Measurements from ENCODE around the gene MRPL58. TPM values are rescaled to one million over a fixed set of nuclear protein-coding genes. Genes with fewer than 3 reads are reported as not detected.
"Not testable (repeated sequence)": the region's sequence is repeated elsewhere in the genome, so short reads cannot be mapped to it uniquely, and the experiment has no call there.

The MRPL58 gene
- polyA plus RNA-seq, 1 donor (not counting 4 experiments of a cell fraction or from before 2014, with no cell fraction given) = 61.1 TPM

DNA sequence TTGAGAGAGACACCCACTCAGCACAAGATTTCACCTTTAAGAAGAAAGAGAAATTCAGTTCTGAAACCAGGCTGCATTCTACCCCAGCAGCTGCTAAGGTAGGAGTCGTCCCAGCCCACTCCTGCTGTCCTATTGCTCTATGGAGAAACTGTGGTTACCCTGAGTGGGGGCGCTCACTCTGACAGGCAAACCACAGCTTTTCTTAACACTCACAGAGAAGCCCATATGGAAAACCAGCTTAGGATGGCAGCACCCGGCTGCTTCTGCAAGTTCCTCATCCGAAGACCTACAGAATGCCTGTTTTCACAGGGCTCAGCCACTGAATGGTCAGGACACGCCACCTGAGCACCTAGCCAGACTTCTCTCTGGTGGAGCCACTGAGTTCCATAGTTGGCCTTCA lies 26.8 kb downstream of the MRPL58 start:
- H3K9me1 ChIP-seq (ENCODE audit: control insufficient read depth, extremely low read depth, insufficient read depth, low read length) = no peaks in the 10 kb centered on the region
- no peaks in the 10 kb centered on the region for H4K20me1 ChIP-seq (ENCODE audit: control insufficient read depth, extremely low read depth, insufficient read depth, low read length)
- no peak overlapping the region for H3K9ac ChIP-seq (ENCODE audit: control insufficient read depth, extremely low read depth, insufficient read depth, low read length)
- FAIRE-seq = no peak
- DNase-seq (ENCODE audit: low read depth, low spot score) = no peak
- dilution Hi-C loops (cut with MboI; ENCODE audit: extremely low pct_ligation_motif_present, low sequenced_read_pairs) = no loop called here
- no peak overlapping the region for H3K4me2 ChIP-seq (ENCODE audit: control insufficient read depth, extremely low read depth, insufficient read depth, low read depth, low read length)
- H3K4me1 ChIP-seq (ENCODE audit: control insufficient read depth, extremely low read depth, insufficient read depth, low read length) = peaks cover 18% of the 10 kb centered on the region
- H3K9me3 ChIP-seq (ENCODE audit: control insufficient read depth, low read depth, low read length) = no peaks in the 10 kb centered on the region
- TF ChIP-seq, protein P1, sequence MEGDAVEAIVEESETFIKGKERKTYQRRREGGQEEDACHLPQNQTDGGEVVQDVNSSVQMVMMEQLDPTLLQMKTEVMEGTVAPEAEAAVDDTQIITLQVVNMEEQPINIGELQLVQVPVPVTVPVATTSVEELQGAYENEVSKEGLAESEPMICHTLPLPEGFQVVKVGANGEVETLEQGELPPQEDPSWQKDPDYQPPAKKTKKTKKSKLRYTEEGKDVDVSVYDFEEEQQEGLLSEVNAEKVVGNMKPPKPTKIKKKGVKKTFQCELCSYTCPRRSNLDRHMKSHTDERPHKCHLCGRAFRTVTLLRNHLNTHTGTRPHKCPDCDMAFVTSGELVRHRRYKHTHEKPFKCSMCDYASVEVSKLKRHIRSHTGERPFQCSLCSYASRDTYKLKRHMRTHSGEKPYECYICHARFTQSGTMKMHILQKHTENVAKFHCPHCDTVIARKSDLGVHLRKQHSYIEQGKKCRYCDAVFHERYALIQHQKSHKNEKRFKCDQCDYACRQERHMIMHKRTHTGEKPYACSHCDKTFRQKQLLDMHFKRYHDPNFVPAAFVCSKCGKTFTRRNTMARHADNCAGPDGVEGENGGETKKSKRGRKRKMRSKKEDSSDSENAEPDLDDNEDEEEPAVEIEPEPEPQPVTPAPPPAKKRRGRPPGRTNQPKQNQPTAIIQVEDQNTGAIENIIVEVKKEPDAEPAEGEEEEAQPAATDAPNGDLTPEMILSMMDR (optimal IDR thresholded peaks at IDR 0.05 in 1 of 3, IDR thresholded peaks at IDR 0.05 in 1 of 3, conservative IDR thresholded peaks at IDR 0.05 in 1 of 3; ENCODE audit: extremely low read depth in 1 of 3, insufficient read depth in 2 of 3, low read length in 3 of 3) = no peak
- no peak for TF ChIP-seq EZH2 (IDR thresholded peaks at IDR 0.05; ENCODE audit: low read length)
- H3K36me3 ChIP-seq (ENCODE audit: control insufficient read depth in 2 of 2, extremely low read depth in 1 of 2, insufficient read depth in 2 of 2, low read length in 2 of 2) = peaks cover 14 to 22% of the 10 kb centered on the region in 2 experiments
- no peak overlapping the region for H2AFZ ChIP-seq (ENCODE audit: control insufficient read depth, low read length)
- H3K27me3 ChIP-seq (ENCODE audit: control insufficient read depth, extremely low read depth, insufficient read depth, low read length) = no peaks in the 10 kb centered on the region
- no peak overlapping the region for H3K27ac ChIP-seq (ENCODE audit: control insufficient read depth, insufficient read depth, low read length)
- no peak overlapping the region for H3K4me3 ChIP-seq (ENCODE audit: control insufficient read depth in 2 of 3, extremely low read depth in 1 of 3, insufficient read depth in 2 of 3, low read depth in 1 of 3, low read length in 3 of 3)
- peaks cover 3% of the 10 kb centered on the region for H3K79me2 ChIP-seq (ENCODE audit: control insufficient read depth, insufficient read depth, low read length)

DNA sequence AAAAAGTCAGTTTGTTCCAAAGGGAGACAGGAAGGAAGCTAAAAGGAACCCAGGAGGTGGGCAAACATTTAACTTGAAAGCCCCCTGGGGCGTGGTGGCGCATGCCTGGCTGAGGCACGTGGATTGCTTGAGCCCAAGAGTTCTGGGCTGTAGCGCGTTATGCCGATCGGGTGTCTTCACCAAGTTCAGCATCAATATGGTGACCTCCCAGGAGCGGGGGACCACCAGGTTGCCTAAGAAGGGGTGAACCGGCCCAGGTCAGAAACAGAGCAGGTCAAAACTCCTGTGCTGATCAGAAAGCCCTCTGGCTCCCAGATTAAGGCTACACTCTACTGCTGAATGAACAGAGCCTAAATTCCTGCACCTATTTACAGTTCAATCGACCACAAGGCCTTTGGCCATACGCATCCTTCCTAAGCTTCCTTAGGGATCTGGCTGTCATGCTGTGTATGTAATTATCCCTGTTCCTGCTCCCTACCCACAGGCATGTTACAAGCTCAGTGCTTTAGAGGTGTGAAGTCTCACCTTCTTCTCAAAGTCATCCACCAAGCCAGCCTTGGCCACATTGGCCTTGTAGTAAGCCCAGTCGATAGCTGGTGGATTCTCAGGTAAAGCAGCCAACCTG lies 29.3 kb downstream of the MRPL58 start:
- Histone ChIP-seq H3K9me1 (ENCODE audit: control insufficient read depth, extremely low read depth, insufficient read depth, low read length) (no peaks in the 10 kb centered on the region), H3K27me3 (ENCODE audit: control insufficient read depth, extremely low read depth, insufficient read depth, low read length) (no peaks in the 10 kb centered on the region), H3K9ac (ENCODE audit: control insufficient read depth, extremely low read depth, insufficient read depth, low read length) (no peak overlapping the region), H3K27ac (ENCODE audit: control insufficient read depth, insufficient read depth, low read length) (no peak overlapping the region), H2AFZ (ENCODE audit: control insufficient read depth, low read length) (no peak overlapping the region), H3K4me1 (ENCODE audit: control insufficient read depth, extremely low read depth, insufficient read depth, low read length) (peaks cover 2% of the 10 kb centered on the region), H3K36me3 (ENCODE audit: control insufficient read depth in 2 of 2, extremely low read depth in 1 of 2, insufficient read depth in 2 of 2, low read length in 2 of 2) (peaks cover 14 to 22% of the 10 kb centered on the region in 2 experiments), H3K79me2 (ENCODE audit: control insufficient read depth, insufficient read depth, low read length) (peaks cover 15% of the 10 kb centered on the region), H4K20me1 (ENCODE audit: control insufficient read depth, extremely low read depth, insufficient read depth, low read length) (no peaks in the 10 kb centered on the region), H3K4me2 (ENCODE audit: control insufficient read depth, extremely low read depth, insufficient read depth, low read depth, low read length) (no peak overlapping the region), H3K9me3 (ENCODE audit: control insufficient read depth, low read depth, low read length) (no peaks in the 10 kb centered on the region), H3K4me3 (ENCODE audit: control insufficient read depth in 2 of 3, extremely low read depth in 1 of 3, insufficient read depth in 2 of 3, low read depth in 1 of 3, low read length in 3 of 3) (no peak overlapping the region)
- FAIRE-seq (no peak), DNase-seq (ENCODE audit: low read depth, low spot score) (no peak)
- TF ChIP-seq, protein P1 (optimal IDR thresholded peaks at IDR 0.05 in 1 of 3, IDR thresholded peaks at IDR 0.05 in 1 of 3, conservative IDR thresholded peaks at IDR 0.05 in 1 of 3; ENCODE audit: extremely low read depth in 1 of 3, insufficient read depth in 2 of 3, low read length in 3 of 3) = no peak
- no peak for TF ChIP-seq EZH2 (IDR thresholded peaks at IDR 0.05; ENCODE audit: low read length)
- dilution Hi-C loops (cut with MboI; ENCODE audit: extremely low pct_ligation_motif_present, low sequenced_read_pairs) = no loop called here

DNA sequence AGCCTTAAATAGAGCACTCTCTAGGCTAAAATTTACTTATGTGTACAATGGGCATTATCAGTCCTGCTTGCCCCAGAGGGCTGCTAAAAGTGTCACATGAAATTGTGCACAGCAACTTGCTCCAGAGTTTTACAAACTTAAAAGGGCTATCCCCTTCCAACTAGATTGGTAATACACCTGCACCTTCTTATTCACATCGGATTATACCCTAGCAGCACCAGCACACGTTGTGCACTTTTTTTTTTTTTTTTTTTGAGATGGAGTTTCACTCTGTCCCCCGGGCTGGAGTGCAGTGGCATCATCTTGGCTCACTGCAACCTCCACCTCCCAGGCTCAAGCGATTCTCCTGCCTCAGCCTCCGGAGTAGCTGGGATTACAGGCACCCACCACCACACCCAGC lies 31.3 kb downstream of the MRPL58 start:
- FAIRE-seq; H4K20me1 ChIP-seq (ENCODE audit: control insufficient read depth, extremely low read depth, insufficient read depth, low read length); H3K4me2 ChIP-seq (ENCODE audit: control insufficient read depth, extremely low read depth, insufficient read depth, low read depth, low read length); H3K9me1 ChIP-seq (ENCODE audit: control insufficient read depth, extremely low read depth, insufficient read depth, low read length); dilution Hi-C loops (cut with MboI; ENCODE audit: extremely low pct_ligation_motif_present, low sequenced_read_pairs); H2AFZ ChIP-seq (ENCODE audit: control insufficient read depth, low read length); H3K27me3 ChIP-seq (ENCODE audit: control insufficient read depth, extremely low read depth, insufficient read depth, low read length); H3K4me3 ChIP-seq (ENCODE audit: control insufficient read depth in 2 of 3, extremely low read depth in 1 of 3, insufficient read depth in 2 of 3, low read depth in 1 of 3, low read length in 3 of 3); DNase-seq (ENCODE audit: low read depth, low spot score); H3K9me3 ChIP-seq (ENCODE audit: control insufficient read depth, low read depth, low read length); H3K9ac ChIP-seq (ENCODE audit: control insufficient read depth, extremely low read depth, insufficient read depth, low read length); H3K27ac ChIP-seq (ENCODE audit: control insufficient read depth, insufficient read depth, low read length): not testable (repeated sequence)
- H3K36me3 ChIP-seq (ENCODE audit: control insufficient read depth in 2 of 2, extremely low read depth in 1 of 2, insufficient read depth in 2 of 2, low read length in 2 of 2) = peaks cover 14 to 19% of the 10 kb centered on the region in 2 experiments
- peaks cover 21% of the 10 kb centered on the region for H3K79me2 ChIP-seq (ENCODE audit: control insufficient read depth, insufficient read depth, low read length)
- peaks cover 11% of the 10 kb centered on the region for H3K4me1 ChIP-seq (ENCODE audit: control insufficient read depth, extremely low read depth, insufficient read depth, low read length)

Data from keratinocyte (primary cell).